SK-N-MC (cell line): Measurements from ENCODE around the gene ADAT1.

ENCODE experiments used
- EZH2 ChIP-seq: fragments of 200-600 bp; sonication (generic); IDR thresholded peaks from one replicate; pipeline ENCODE4 v1.6.1; 2017; ENCODE audit warnings: antibody characterized with exemption
- POLR2AphosphoS5 ChIP-seq: IDR thresholded peaks from 2 replicates; pipeline ENCODE4 v1.6.1; 2012; ENCODE audit warnings: mild to moderate bottlenecking, low read depth, low read length, borderline replicate concordance

DNA sequence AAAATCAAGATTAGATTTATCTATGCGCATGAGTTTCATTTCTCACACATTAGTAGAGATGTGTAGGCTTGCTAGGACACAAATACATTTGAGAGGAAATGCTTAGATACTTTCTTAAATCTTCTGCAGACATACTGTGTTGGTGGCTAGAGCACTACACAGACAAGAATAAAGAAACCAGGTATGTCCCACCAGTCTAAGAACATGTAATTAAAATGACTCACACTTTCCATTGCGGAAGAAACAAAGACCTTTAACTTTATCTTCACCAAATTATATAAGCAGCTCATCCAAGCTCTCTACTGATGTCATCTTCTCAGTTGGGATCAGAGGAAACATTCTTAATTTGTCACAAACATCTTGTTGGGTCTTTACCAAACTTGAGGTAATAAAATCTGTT lies 44.4 kb downstream of the ADAT1 start:
- TF ChIP-seq POLR2AphosphoS5, result no peak
- TF ChIP-seq EZH2, result no peak
